Heart left ventricle (tissue), 13 donors: ENCODE measurements around the gene MCC.

Experiments used
- POLR2A ChIP-seq, 2 donors: fragments of 450-650 bp; IDR thresholded peaks; one replicate each; pipeline ENCODE4 v1.6.1; 2017; ENCODE audit warnings: antibody characterized with exemption in 2 of 2, mild to moderate bottlenecking in 2 of 2, moderate library complexity in 2 of 2
- TF ChIP-seq, protein P1 (sequence below), 12 donors: fragments of 200-600 bp; sonication (generic) in 4 of 12; IDR thresholded peaks; one replicate each; pipeline versions ENCODE4 v1.5.0 to v1.8.0; 2018 to 2022; ENCODE audit warnings: antibody characterized with exemption in 12 of 12, mild to moderate bottlenecking in 5 of 12
- donor health status: ischemic (EF 13 %, LVEDD 7.1; RV severe dilation, severe dysfunction).
- donor health status: DM: no; HTN: yes; CAD: no.
- donor health status: DM: no; HTN: no; CAD: no.
- donor health status: ischemic (EF 25% LVEDD 6.9; RV normal size, moderate dysfunction).
- donor health status: ischemic (EF 25% LVEDD 5.7; RV mildly dilated, moderate dysfunction).
- donor health status: ischemic (EF 35%, LVEDD 5.7; RV mildly dilated, moderate dysfunction).
- donor health status: nonischemic (EF 11% LVEDD 7.7; RV severe dilation, severe dysfunction).
- donor health status: DM: yes; HTN: yes; CAD: no.
- donor health status: PGD.
- donor health status: ischemic (EF 29% LVEDD 5.4; RV normal size, mild dysfunction).
- donor health status: nonischemic (EF 23%, LVEDD 6.1; RV moderate dilation, normal function).

DNA sequence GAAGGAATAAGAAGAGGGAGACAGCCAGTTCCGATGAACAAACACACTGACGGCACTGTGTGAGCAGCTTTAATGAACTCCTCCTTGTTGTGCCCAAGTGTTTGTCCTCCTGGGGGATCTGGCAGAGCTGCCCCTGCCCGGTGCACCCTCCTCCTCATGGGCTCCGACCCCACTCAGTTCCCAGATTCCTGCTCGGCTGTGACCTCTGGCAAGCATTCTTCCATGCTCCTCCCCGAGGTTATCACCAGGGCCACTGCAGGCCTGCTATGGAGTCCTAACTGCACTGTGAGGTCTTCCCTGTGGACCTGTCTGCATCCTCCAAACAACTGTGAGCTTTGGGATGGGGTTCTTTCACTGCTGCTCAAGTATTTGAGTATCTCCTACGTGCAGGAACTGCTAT, 369.5 kb downstream of the MCC start:
- TF ChIP-seq, protein P1, sequence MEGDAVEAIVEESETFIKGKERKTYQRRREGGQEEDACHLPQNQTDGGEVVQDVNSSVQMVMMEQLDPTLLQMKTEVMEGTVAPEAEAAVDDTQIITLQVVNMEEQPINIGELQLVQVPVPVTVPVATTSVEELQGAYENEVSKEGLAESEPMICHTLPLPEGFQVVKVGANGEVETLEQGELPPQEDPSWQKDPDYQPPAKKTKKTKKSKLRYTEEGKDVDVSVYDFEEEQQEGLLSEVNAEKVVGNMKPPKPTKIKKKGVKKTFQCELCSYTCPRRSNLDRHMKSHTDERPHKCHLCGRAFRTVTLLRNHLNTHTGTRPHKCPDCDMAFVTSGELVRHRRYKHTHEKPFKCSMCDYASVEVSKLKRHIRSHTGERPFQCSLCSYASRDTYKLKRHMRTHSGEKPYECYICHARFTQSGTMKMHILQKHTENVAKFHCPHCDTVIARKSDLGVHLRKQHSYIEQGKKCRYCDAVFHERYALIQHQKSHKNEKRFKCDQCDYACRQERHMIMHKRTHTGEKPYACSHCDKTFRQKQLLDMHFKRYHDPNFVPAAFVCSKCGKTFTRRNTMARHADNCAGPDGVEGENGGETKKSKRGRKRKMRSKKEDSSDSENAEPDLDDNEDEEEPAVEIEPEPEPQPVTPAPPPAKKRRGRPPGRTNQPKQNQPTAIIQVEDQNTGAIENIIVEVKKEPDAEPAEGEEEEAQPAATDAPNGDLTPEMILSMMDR (IDR thresholded peaks at IDR 0.05), result no peak
- TF ChIP-seq POLR2A (IDR thresholded peaks at IDR 0.05), result no peak
